Measurements from ENCODE around the gene SLC66A1. TPM values are rescaled to one million over a fixed set of nuclear protein-coding genes. Genes with fewer than 3 reads are reported as not detected.
A peak's percentile ranks its signal among the peaks of the same experiment; 100 is the strongest.

SLC66A1 gene
- total and polyA plus RNA-seq, 9 of the 15 experiments (the other 6 are each of a cell fraction or from before 2014, with no cell fraction given) = 1.2 to 40.8 (median 18.6) TPM

- TF ChIP-seq CBX8 (IDR thresholded peaks at IDR 0.05; ENCODE audit: borderline replicate concordance, extremely low read depth, low read depth, low read length, poor library complexity, severe bottlenecking) (no peak), KDM1A (IDR thresholded peaks at IDR 0.05) (no peak), NR2C1 (IDR thresholded peaks at IDR 0.05) (no peak), NR2C1 (tag; IDR thresholded peaks at IDR 0.05) (no peak), POLR2AphosphoS5 (IDR thresholded peaks at IDR 0.05; ENCODE audit: control insufficient read depth, insufficient read depth, low read depth, low read length) (no peak), ZBTB43 (CRISPR knock-in tag; IDR thresholded peaks at IDR 0.05) (no peak), EGR1 (conservative IDR thresholded peaks at IDR 0.05) (no peak), ESRRA (IDR thresholded peaks at IDR 0.05; ENCODE audit: borderline replicate concordance, low read depth) (no peak), RAD21 (CRISPR knock-in tag; conservative IDR thresholded peaks at IDR 0.05 in 1 of 2, IDR thresholded peaks at IDR 0.05 in 1 of 2) (no peak), KLF10 (CRISPR knock-in tag; IDR thresholded peaks at IDR 0.05) (no peak), ELK1 (CRISPR knock-in tag; IDR thresholded peaks at IDR 0.05) (no peak), ZBTB7A (IDR thresholded peaks at IDR 0.05; ENCODE audit: borderline replicate concordance, control insufficient read depth, low read depth, low read length) (0 out of 2 replicates have a peak, but pooled peaks have one; percentile 11), FOXO4 (CRISPR knock-in tag; IDR thresholded peaks at IDR 0.05) (no peak), OTX1 (CRISPR knock-in tag; IDR thresholded peaks at IDR 0.05) (no peak), U2AF2 (optimal IDR thresholded peaks at IDR 0.05; ENCODE audit: low read depth, low read length) (no peak), NCOR1 (IDR thresholded peaks at IDR 0.05) (no peak), MCM2 (IDR thresholded peaks at IDR 0.05; ENCODE audit: low read depth) (no peak), RAD51 (IDR thresholded peaks at IDR 0.05; ENCODE audit: borderline replicate concordance, low read depth) (no peak), ZNF3 (CRISPR knock-in tag; IDR thresholded peaks at IDR 0.05) (no peak), NFE2 (IDR thresholded peaks at IDR 0.05; ENCODE audit: low read depth) (no peak), MTA2 (IDR thresholded peaks at IDR 0.05; ENCODE audit: low read depth) (no peak), HDGF (IDR thresholded peaks at IDR 0.05) (no peak), PHF20 (IDR thresholded peaks at IDR 0.05; ENCODE audit: partially characterized antibody) (peak; percentile 60)
- TF ChIP-seq, protein P1, sequence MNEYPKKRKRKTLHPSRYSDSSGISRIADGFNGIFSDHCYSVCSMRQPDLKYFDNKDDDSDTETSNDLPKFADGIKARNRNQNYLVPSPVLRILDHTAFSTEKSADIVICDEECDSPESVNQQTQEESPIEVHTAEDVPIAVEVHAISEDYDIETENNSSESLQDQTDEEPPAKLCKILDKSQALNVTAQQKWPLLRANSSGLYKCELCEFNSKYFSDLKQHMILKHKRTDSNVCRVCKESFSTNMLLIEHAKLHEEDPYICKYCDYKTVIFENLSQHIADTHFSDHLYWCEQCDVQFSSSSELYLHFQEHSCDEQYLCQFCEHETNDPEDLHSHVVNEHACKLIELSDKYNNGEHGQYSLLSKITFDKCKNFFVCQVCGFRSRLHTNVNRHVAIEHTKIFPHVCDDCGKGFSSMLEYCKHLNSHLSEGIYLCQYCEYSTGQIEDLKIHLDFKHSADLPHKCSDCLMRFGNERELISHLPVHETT (CRISPR knock-in tag; conservative IDR thresholded peaks at IDR 0.05 in 1 of 2, IDR thresholded peaks at IDR 0.05 in 1 of 2) = no peak
These were observed 609 bp upstream of the SLC66A1 start (continued) for GRCh38 chr1:19311503-19311930.

Measured in K562 (cell line).